Adrenal gland (tissue), 12 donors: Measurements from ENCODE around the gene SEC14L3. TPM values are rescaled to one million over a fixed set of nuclear protein-coding genes. Genes with fewer than 3 reads are reported as not detected.

Source experiments
- DNase-seq, 7 donors: peaks; one replicate each; pipeline ENCODE4 v3.0.0-alpha.2; 2019 to 2020
- H3K27ac ChIP-seq, 5 donors: fragments of 200-600 bp; sonication (generic) in 4 of 5; 1 replicate in 3 of 5; 2 replicates in 2 of 5; pipeline versions ENCODE4 v1.5.1 to v1.8.0; 2016 to 2020; ENCODE audit warnings: mild to moderate bottlenecking in 1 of 5
- H3K27me3 ChIP-seq: fragments of 200-600 bp; 2 replicates; pipeline ENCODE4 v1.8.0; 2021
- H3K36me3 ChIP-seq, 2 donors: fragments of 200-600 bp; replicated peaks in 1 of 2; 1 replicate in 1 of 2; 2 replicates in 1 of 2; pipeline versions ENCODE4 v1.5.1 to v1.8.0; 2018 to 2022
- H3K4me1 ChIP-seq, 2 donors: fragments of 200-600 bp; replicated peaks in 1 of 2; 1 replicate in 1 of 2; 2 replicates in 1 of 2; pipeline versions ENCODE4 v1.5.1 to v1.8.0; 2018 to 2021
- H3K4me3 ChIP-seq, 4 donors: fragments of 200-600 bp; sonication (generic) in 3 of 4; one replicate each; pipeline ENCODE4 v1.5.1; 2016 to 2018
- H3K9me3 ChIP-seq, 3 donors: fragments of 200-600 bp; sonication (generic) in 1 of 3; replicated peaks in 1 of 3; 1 replicate in 2 of 3; 2 replicates in 1 of 3; pipeline versions ENCODE4 v1.5.1 to v1.8.0; 2016 to 2021
- POLR2A ChIP-seq, 2 donors: fragments of 450-650 bp; IDR thresholded peaks; one replicate each; pipeline ENCODE4 v1.6.1; 2017; ENCODE audit warnings: antibody characterized with exemption in 2 of 2, mild to moderate bottlenecking in 2 of 2, moderate library complexity in 1 of 2
- WGBS, 4 donors: extraction: QIAGEN DNeasy Blood & Tissue Kit in 2 of 4; methylation state at CpG; one replicate each; pipeline versions ENCODE4 v1.1.5 to v1.1.7; 2013 to 2017; 5-methylcytosine and 5-hydroxymethylcytosine counted together
- intact Hi-C, 2 donors: fragments of 100-400 bp; cut with DNase I; formaldehyde crosslinking; loops; one replicate each; pipeline versions ENCODE4 v1.14.1 to v1.15.0; 2022 to 2023
- polyA plus RNA-seq, 3 donors: library from polyadenylated mRNA; stranded (reverse); fragments of 200-250 nt in 2 of 3; fragments of 350-450 nt in 1 of 3; fragmentation: Illumina TruSeq in 1 of 3; extraction: RNeasy Lipid Tissue Mini Kit (QIAGEN cat#74804) in 1 of 3; gene quantifications; one replicate each; pipeline ENCODE4 v1.2.3, GENCODE V29; 2013 to 2014
- total RNA-seq, 9 donors: library from RNA; depleted of rRNA in 4 of 9; stranded (reverse); fragments of >200 nt in 4 of 9; fragments of 120-200 nt in 1 of 9; fragmentation: NEBNext Ultra II Directional in 1 of 9; extraction: Animal tissue kit (Norgen Biotek cat#: 25700) in 1 of 9; gene quantifications; one replicate each; pipeline versions ENCODE4 v1.1.0 to v1.2.4, GENCODE V29; 2013 to 2023
- TF ChIP-seq, protein P1 (sequence below), 6 experiments: fragments of 450-650 bp in 4 of 6; fragments of 200-600 bp in 2 of 6; sonication (generic) in 1 of 6; IDR thresholded peaks; 1 replicate in 5 of 6; 2 replicates in 1 of 6; pipeline versions ENCODE4 v1.5.1 to v1.8.0; 2016 to 2021; ENCODE audit warnings: antibody characterized with exemption in 6 of 6, mild to moderate bottlenecking in 2 of 6, moderate library complexity in 1 of 6
- donor health status: healthy with polysubstance abuse.
- donor health status: Bipolar disorder and iron deficiency.
- donor health status: DM: yes; HTN: yes; CAD: no.
- donor health status: DM: no; HTN: no; CAD: no.
- donor health status: DM: no; HTN: no; CAD: no.
- donor health status: DM: yes; HTN: yes; CAD: no.

The SEC14L3 gene
- total and polyA plus RNA-seq, 12 donors, result 0.27 TPM; not detected in 11

DNA sequence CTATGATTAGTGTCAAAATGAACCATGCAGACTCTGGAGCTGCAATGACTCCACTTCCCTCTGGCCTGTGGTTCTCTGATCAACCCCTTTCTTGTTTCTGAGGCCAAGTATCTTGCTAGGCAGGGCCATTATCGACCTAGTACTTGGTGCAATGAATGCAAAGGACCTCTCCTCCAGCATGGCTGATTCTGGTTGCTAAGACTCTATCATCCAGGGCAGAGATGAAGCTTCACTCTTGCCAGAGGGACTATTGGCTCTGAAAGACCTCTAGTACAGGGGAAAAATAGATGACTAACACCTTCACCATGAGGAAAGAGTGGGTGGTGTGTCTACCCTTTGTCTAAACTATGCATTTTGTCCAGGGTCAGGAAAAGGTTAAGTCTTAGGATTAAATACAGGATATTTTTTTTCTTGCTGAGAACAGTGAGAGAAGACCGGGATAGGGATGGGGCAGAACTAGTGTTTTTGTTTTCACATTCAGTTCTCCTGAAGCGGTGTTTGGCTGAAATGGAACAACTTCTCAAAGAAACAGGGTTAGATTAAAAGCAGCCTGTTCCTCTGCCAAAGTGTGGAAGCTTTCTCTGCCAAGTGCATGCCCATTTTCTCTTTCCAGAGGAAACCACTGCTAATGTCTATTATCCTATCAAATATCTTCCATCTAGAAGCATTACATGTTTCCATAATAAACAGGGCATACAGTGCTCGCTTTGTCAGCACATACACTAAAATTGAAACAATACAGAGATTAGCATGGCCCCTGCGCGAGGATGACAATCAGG lies 51.3 kb downstream of the SEC14L3 start:
- intact Hi-C loops, result no loop called here
- H3K36me3 ChIP-seq, result peaks cover 0 to 42% of the 10 kb centered on the region in 2 donors
- H3K4me3 ChIP-seq, result no peak overlapping the region
- DNase-seq, result no peak
- H3K9me3 ChIP-seq, result no peaks in the 10 kb centered on the region
- TF ChIP-seq, protein P1, sequence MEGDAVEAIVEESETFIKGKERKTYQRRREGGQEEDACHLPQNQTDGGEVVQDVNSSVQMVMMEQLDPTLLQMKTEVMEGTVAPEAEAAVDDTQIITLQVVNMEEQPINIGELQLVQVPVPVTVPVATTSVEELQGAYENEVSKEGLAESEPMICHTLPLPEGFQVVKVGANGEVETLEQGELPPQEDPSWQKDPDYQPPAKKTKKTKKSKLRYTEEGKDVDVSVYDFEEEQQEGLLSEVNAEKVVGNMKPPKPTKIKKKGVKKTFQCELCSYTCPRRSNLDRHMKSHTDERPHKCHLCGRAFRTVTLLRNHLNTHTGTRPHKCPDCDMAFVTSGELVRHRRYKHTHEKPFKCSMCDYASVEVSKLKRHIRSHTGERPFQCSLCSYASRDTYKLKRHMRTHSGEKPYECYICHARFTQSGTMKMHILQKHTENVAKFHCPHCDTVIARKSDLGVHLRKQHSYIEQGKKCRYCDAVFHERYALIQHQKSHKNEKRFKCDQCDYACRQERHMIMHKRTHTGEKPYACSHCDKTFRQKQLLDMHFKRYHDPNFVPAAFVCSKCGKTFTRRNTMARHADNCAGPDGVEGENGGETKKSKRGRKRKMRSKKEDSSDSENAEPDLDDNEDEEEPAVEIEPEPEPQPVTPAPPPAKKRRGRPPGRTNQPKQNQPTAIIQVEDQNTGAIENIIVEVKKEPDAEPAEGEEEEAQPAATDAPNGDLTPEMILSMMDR (IDR thresholded peaks at IDR 0.05), result no peak
- no peak for TF ChIP-seq POLR2A (IDR thresholded peaks at IDR 0.05)
- peaks cover 19 to 31% of the 10 kb centered on the region in 2 donors for H3K4me1 ChIP-seq
- WGBS, 4 donors, result 82 to 88% (median 85%) methylated on average over 6 of the region's 6 CpGs
- no peaks in the 10 kb centered on the region for H3K27me3 ChIP-seq
- H3K27ac ChIP-seq, result no peak overlapping the region

DNA sequence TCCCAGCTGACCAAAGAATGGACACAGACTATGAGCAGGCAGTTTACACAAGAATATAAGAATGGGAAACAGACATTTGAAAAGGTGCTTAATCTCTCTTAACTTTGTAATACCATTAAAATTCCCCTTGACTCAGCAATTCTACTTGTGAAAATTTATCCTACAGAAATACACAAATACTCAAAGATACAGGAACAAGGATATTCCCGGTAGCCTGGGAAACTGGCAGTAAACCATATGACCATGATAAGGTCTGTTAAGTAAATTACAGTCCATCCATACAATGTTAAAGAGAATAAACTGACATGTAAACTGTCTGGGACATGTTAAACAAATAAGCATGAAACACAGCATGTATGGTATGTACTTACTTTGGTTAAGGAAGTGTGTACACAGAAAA lies 55.0 kb downstream of the SEC14L3 start:
- 77 to 94% (median 85%) methylated on average over 1 of the region's 1 CpG for WGBS, 4 donors
- H3K27ac ChIP-seq, result no peak overlapping the region
- no peak for DNase-seq
- intact Hi-C loops, result no loop called here
- no peaks in the 10 kb centered on the region for H3K27me3 ChIP-seq
- peaks cover 0 to 8% of the 10 kb centered on the region in 2 donors for H3K4me1 ChIP-seq
- peaks cover 0 to 42% of the 10 kb centered on the region in 2 donors for H3K36me3 ChIP-seq
- no peaks in the 10 kb centered on the region for H3K9me3 ChIP-seq
- no peak for TF ChIP-seq POLR2A (IDR thresholded peaks at IDR 0.05)
- TF ChIP-seq, protein P1 (IDR thresholded peaks at IDR 0.05), result no peak
- H3K4me3 ChIP-seq, result no peak overlapping the region

DNA sequence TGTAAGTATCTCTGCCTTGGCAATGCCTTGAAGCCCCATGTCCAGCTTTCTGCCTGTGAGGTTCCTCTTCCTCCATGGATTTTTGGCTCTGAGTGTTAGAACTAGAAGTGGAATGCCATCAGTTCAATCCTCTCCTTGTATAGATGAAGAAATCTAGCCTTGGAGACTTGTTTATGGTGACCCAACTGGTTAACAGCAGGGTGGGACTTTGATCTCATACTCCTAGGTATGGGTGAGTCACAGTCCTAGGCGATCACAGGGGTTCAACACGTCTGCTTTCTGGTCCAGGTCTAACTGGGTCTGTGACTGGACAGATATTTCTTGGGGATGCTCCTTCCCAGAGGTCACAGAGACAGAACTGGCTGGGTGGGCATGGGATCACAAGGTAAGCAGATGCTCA lies 55.4 kb downstream of the SEC14L3 start:
- Histone ChIP-seq H3K36me3 (peaks cover 0 to 42% of the 10 kb centered on the region in 2 donors), H3K27me3 (no peaks in the 10 kb centered on the region), H3K9me3 (no peaks in the 10 kb centered on the region), H3K4me3 (no peak overlapping the region), H3K27ac (no peak overlapping the region), H3K4me1 (peaks cover 0 to 3% of the 10 kb centered on the region in 2 donors)
- DNase-seq, result no peak
- WGBS, 4 donors, result 77 to 93% (median 84%) methylated on average over 2 of the region's 2 CpGs
- intact Hi-C loops, result no loop called here
- TF ChIP-seq, protein P1 (IDR thresholded peaks at IDR 0.05), result no peak
- TF ChIP-seq POLR2A (IDR thresholded peaks at IDR 0.05), result no peak

DNA sequence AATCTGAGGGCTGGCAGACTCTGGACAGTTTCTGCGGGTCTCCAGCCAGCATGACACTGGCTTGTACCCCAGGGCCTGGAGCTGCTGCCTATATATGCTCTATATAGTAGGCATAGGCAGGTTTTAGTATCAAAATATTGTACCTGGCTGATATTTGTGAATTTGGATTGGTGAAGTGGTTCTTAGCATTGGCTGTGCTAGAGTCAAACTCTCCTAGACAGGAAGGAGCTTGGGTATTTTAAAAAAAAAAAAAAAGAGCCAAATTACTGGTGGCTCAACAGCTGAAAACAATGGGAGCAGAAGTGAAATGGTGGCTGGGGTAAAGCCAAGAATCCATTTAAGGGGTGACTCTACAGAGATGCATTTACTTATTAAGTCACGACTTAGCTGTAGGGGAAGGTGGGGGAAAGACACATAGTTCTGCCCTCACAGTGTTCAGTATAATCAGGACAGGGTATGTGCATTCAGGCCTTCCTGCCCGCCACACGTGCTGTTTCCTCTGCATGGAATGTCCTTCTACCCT lies 57.2 kb downstream of the SEC14L3 start:
- no peak for DNase-seq
- Histone ChIP-seq H3K27ac (no peak overlapping the region), H3K36me3 (peaks cover 0 to 35% of the 10 kb centered on the region in 2 donors), H3K4me1 (no peaks in the 10 kb centered on the region), H3K27me3 (no peaks in the 10 kb centered on the region), H3K4me3 (no peak overlapping the region), H3K9me3 (no peaks in the 10 kb centered on the region)
- intact Hi-C loops, result no loop called here
- WGBS, 4 donors, result 92 to 94% (median 93%) methylated on average over 4 of the region's 4 CpGs
- TF ChIP-seq, protein P1 (IDR thresholded peaks at IDR 0.05), result no peak
- TF ChIP-seq POLR2A (IDR thresholded peaks at IDR 0.05), result no peak
